ENCODE measurements around the gene LIPT2. TPM values are rescaled to one million over a fixed set of nuclear protein-coding genes. Genes with fewer than 3 reads are reported as not detected.

LIPT2 gene
- total and polyA plus RNA-seq, 2 experiments from 2014 or later: 8.2 to 16.9 TPM

- Mint-ChIP-seq H3K4me3 (no peak overlapping the region), H3K27ac (no peak overlapping the region), H3K9me3 (no peaks in the 10 kb centered on the region), H3K4me1 (peaks cover 21% of the 10 kb centered on the region), H3K36me3 (ENCODE audit: low read depth) (no peaks in the 10 kb centered on the region), H3K27me3 (ENCODE audit: insufficient read depth, low read depth, poor library complexity) (peaks cover 11% of the 10 kb centered on the region)
- Histone ChIP-seq H3K79me2 (replicated peaks; ENCODE audit: insufficient read depth) (no peaks in the 10 kb centered on the region), H4K20me1 (replicated peaks; ENCODE audit: insufficient read depth) (no peaks in the 10 kb centered on the region), H3K36me3 (ENCODE audit: insufficient read depth) (no peaks in the 10 kb centered on the region), H3K27me3 (ENCODE audit: insufficient read depth) (peaks cover 11% of the 10 kb centered on the region; the same call in 1 of the 2 replicates), H3K4me1 (ENCODE audit: insufficient read depth) (peaks cover 21% of the 10 kb centered on the region), H3K4me3 (no peak overlapping the region), H2AFZ (no peak overlapping the region), H3K27ac (ENCODE audit: low read depth) (no peak overlapping the region), H3K4me2 (no peak overlapping the region), H3K9me2 (ENCODE audit: insufficient read depth) (peaks cover 18% of the 10 kb centered on the region), H3F3A (replicated peaks; ENCODE audit: low read depth) (no peaks in the 10 kb centered on the region)
- ATAC-seq (no peak), DNase-seq (ENCODE audit: low spot score) (no peak)
- TF ChIP-seq STAT1 (IDR thresholded peaks at IDR 0.05; ENCODE audit: unreplicated experiment) (no peak), CREB1 (CRISPR knock-in tag; IDR thresholded peaks at IDR 0.05; ENCODE audit: low read depth) (no peak), ZNF462 (CRISPR knock-in tag; IDR thresholded peaks at IDR 0.05) (no peak), ETS1 (IDR thresholded peaks at IDR 0.05) (no peak), ZNF331 (CRISPR knock-in tag; IDR thresholded peaks at IDR 0.05; ENCODE audit: low read depth) (no peak), NANOG (IDR thresholded peaks at IDR 0.05; ENCODE audit: borderline replicate concordance) (no peak), CTCF (conservative IDR thresholded peaks at IDR 0.05; ENCODE audit: low read depth in 2 of 2) (no peak), JUNB (IDR thresholded peaks at IDR 0.05; ENCODE audit: unreplicated experiment) (no peak), EZH2phosphoT487 (IDR thresholded peaks at IDR 0.05; ENCODE audit: unreplicated experiment) (no peak), ZNF114 (CRISPR knock-in tag; IDR thresholded peaks at IDR 0.05) (no peak), EZH2 (IDR thresholded peaks at IDR 0.05; ENCODE audit: low read depth, unreplicated experiment) (no peak), POLR2AphosphoS5 (IDR thresholded peaks at IDR 0.05; ENCODE audit: low read depth) (no peak)
- TF ChIP-seq, protein P1, sequence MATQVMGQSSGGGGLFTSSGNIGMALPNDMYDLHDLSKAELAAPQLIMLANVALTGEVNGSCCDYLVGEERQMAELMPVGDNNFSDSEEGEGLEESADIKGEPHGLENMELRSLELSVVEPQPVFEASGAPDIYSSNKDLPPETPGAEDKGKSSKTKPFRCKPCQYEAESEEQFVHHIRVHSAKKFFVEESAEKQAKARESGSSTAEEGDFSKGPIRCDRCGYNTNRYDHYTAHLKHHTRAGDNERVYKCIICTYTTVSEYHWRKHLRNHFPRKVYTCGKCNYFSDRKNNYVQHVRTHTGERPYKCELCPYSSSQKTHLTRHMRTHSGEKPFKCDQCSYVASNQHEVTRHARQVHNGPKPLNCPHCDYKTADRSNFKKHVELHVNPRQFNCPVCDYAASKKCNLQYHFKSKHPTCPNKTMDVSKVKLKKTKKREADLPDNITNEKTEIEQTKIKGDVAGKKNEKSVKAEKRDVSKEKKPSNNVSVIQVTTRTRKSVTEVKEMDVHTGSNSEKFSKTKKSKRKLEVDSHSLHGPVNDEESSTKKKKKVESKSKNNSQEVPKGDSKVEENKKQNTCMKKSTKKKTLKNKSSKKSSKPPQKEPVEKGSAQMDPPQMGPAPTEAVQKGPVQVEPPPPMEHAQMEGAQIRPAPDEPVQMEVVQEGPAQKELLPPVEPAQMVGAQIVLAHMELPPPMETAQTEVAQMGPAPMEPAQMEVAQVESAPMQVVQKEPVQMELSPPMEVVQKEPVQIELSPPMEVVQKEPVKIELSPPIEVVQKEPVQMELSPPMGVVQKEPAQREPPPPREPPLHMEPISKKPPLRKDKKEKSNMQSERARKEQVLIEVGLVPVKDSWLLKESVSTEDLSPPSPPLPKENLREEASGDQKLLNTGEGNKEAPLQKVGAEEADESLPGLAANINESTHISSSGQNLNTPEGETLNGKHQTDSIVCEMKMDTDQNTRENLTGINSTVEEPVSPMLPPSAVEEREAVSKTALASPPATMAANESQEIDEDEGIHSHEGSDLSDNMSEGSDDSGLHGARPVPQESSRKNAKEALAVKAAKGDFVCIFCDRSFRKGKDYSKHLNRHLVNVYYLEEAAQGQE (IDR thresholded peaks at IDR 0.05; ENCODE audit: unreplicated experiment): no peak
Observed at GRCh38 chr11:74465291-74465708, 28.2 kb downstream of the LIPT2 start.
